NT2/D1 (cell line): ENCODE data around the gene INTS1.

Source experiments
- DNase-seq: peaks from one replicate; pipeline ENCODE4 v3.0.0-alpha.2; 2011; ENCODE audit warnings: low read depth, low spot score
- H3K27me3 ChIP-seq: 2 replicates; pipeline ENCODE4 v1.6.0; 2011; ENCODE audit warnings: mild to moderate bottlenecking; ENCODE audit not compliant: insufficient read length, insufficient read depth
- H3K36me3 ChIP-seq: 2 replicates; pipeline ENCODE4 v1.6.1; 2011; ENCODE audit warnings: mild to moderate bottlenecking, low read length, mixed read lengths; ENCODE audit not compliant: insufficient read depth, insufficient read length
- H3K4me1 ChIP-seq: 2 replicates; pipeline ENCODE4 v1.5.1; 2011; ENCODE audit not compliant: insufficient read depth, insufficient read length
- H3K4me3 ChIP-seq: 2 replicates; pipeline ENCODE4 v1.5.1; 2011; ENCODE audit warnings: low read depth; ENCODE audit not compliant: insufficient read length
- H3K9ac ChIP-seq: 2 replicates; pipeline ENCODE4 v1.6.0; 2011; ENCODE audit warnings: low read depth; ENCODE audit not compliant: insufficient read length
- H3K9me3 ChIP-seq: 2 replicates; pipeline ENCODE4 v1.5.1; 2011; ENCODE audit warnings: mild to moderate bottlenecking, low read length; ENCODE audit not compliant: insufficient read depth
- SUZ12 ChIP-seq: IDR thresholded peaks from 2 replicates; pipeline ENCODE4 v1.6.1; 2011; ENCODE audit not compliant: insufficient read length, insufficient read depth; ENCODE audit errors: extremely low read depth
- YY1 ChIP-seq: IDR thresholded peaks from 2 replicates; pipeline ENCODE4 v1.6.1; 2011; ENCODE audit not compliant: insufficient read length, insufficient read depth
- ZNF274 ChIP-seq: IDR thresholded peaks from 2 replicates; pipeline ENCODE4 v1.6.1; 2011; ENCODE audit warnings: mild to moderate bottlenecking, low read depth, low read length

Gene INTS1

DNA sequence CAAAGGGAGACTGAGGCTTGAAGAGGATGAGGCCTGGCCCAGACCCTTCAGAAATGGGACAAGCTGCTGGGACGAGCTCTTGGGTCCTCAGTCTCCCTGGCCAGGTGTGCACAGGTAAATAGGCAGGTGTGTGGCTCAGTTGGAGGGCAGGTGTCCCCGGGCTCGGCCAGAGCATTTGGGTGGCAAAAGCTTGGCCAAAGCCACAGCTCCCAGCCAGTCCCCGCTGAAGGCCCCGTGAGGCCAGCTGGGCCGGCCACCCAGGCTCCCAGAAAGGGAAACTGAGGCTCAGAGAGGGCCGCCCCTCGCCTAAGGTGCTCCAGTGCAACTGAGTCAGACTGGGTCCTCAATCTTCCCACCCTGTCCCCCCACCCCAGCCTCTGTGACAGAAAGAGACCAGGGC lies 82.2 kb downstream of the INTS1 start:
- Histone ChIP-seq H3K9me3 (no peaks in the 10 kb centered on the region), H3K9ac (no peak overlapping the region), H3K36me3 (no peaks in the 10 kb centered on the region), H3K4me3 (no peak overlapping the region), H3K4me1 (peaks cover 16% of the 10 kb centered on the region), H3K27me3 (peaks cover 9% of the 10 kb centered on the region)
- no peak for DNase-seq
- TF ChIP-seq YY1 (no peak), ZNF274 (no peak), SUZ12 (no peak)

DNA sequence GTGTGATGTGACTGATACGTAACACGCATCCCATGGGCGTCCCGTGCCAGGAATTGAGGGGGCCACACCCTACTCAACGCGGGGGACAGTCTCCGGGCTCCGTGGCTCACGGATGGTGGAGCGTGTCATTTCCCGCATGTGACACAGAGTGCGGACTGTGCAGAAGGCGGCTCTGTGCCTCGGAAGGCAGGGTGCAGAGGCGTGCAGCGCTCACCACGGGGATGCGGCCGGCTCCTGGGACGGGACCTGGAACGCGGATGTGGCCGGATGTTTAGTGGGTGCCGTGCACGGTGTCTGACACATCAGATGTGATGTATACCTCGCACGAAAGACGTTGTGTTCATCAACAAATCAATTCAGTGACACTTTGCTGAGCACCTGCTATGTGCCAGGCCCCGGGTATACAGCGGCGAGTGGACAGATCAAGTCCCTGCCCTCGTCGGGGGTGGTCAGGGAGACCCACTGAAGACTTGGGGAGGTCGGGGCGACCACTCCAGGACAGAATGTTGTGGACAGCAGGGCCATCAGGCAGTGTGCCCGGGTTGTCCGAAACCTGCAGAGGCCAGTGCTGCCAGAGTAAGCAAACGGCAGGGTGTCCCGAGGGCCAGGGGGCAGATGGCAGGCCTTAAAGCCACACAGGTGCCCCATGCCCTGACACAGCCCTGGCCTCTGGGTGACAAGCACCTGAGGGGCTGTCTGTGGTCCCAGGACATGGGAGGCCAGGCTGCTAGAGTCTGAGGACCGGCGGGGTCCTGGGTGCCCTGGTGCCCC lies 83.0 kb downstream of the INTS1 start:
- TF ChIP-seq YY1: no peak
- TF ChIP-seq SUZ12: no peak

More for the DNA sequence above, 83.0 kb downstream of the INTS1 start:
- Histone ChIP-seq H3K36me3 (no peaks in the 10 kb centered on the region), H3K9ac (no peak overlapping the region), H3K9me3 (no peaks in the 10 kb centered on the region), H3K4me3 (no peak overlapping the region), H3K4me1 (peaks cover 16% of the 10 kb centered on the region), H3K27me3 (peaks cover 16% of the 10 kb centered on the region)
- DNase-seq: no peak
